ENCODE measurements around the gene B4GALT7.
"Not testable (repeated sequence)": the region's sequence is repeated elsewhere in the genome, so short reads cannot be mapped to it uniquely, and the experiment has no call there.

Gene B4GALT7

GRCh38 chr5:177610131-177610769 lies 10.3 kb downstream of the B4GALT7 start:
- no peak for DNase-seq

- no peak for DNase-seq
Measured at GRCh38 chr5:177610770-177611445, 11.0 kb downstream of the B4GALT7 start.

GRCh38 chr5:177611446-177612214 lies 11.7 kb downstream of the B4GALT7 start:
- DNase-seq, result no peak

- DNase-seq, result no peak
Measured at GRCh38 chr5:177612215-177612673, 12.3 kb downstream of the B4GALT7 start.

GRCh38 chr5:177620560-177620959 lies 20.6 kb downstream of the B4GALT7 start:
- DNase-seq, result no peak

- DNase-seq, result not testable (repeated sequence)
Measured at GRCh38 chr5:177624172-177624571, 24.2 kb downstream of the B4GALT7 start.

- not testable (repeated sequence) for DNase-seq
Measured at GRCh38 chr5:177630186-177630585, 30.3 kb downstream of the B4GALT7 start.

- DNase-seq, result not testable (repeated sequence)
Measured at GRCh38 chr5:177634912-177635311, 35.0 kb downstream of the B4GALT7 start.

GRCh38 chr5:177645462-177645861 lies 45.5 kb downstream of the B4GALT7 start:
- not testable (repeated sequence) for DNase-seq

- DNase-seq, result not testable (repeated sequence)
Measured at GRCh38 chr5:177651235-177651634, 51.3 kb downstream of the B4GALT7 start.

GRCh38 chr5:177657846-177658245 lies 57.9 kb downstream of the B4GALT7 start:
- not testable (repeated sequence) for DNase-seq

GRCh38 chr5:177658542-177658941 lies 58.6 kb downstream of the B4GALT7 start:
- not testable (repeated sequence) for DNase-seq

Data from cerebellar nuclear complex (tissue), 1 donor.